NCI-H187 treated with DMSO at 0.1 percent for 48 hours (cell line): Measurements from ENCODE around the gene CSHL1.

ENCODE experiments used
- DNase-seq: peaks from one replicate; lab custom pipeline; 2025; lab: John Stamatoyannopoulos, UW

Gene CSHL1

GRCh38 chr17:63911041-63911635 is at the start of gene CSHL1:
TSS of gene CSHL1 (minus strand) at chr17:63911258. CDS start at chr17:63911196, 62 bp downstream.
- no peak for DNase-seq

- DNase-seq: no peak
Observed at GRCh38 chr17:63960430-63960829, 49.4 kb upstream of the CSHL1 start.

- no peak for DNase-seq
Observed at GRCh38 chr17:63960006-63960405, 48.9 kb upstream of the CSHL1 start.

GRCh38 chr17:63956296-63956920 is 45.4 kb upstream of the CSHL1 start:
- DNase-seq: no peak

GRCh38 chr17:63955791-63956190 is 44.7 kb upstream of the CSHL1 start:
- no peak for DNase-seq

- DNase-seq: no peak
Observed at GRCh38 chr17:63955232-63955631, 44.2 kb upstream of the CSHL1 start.

GRCh38 chr17:63954402-63955063 is 43.5 kb upstream of the CSHL1 start:
- DNase-seq: no peak

GRCh38 chr17:63950940-63951907 is 40.2 kb upstream of the CSHL1 start:
- no peak for DNase-seq

GRCh38 chr17:63949576-63950250 is 38.7 kb upstream of the CSHL1 start:
- no peak for DNase-seq

- DNase-seq: no peak
Observed at GRCh38 chr17:63948521-63948920, 37.5 kb upstream of the CSHL1 start.

- no peak for DNase-seq
Observed at GRCh38 chr17:63947711-63948330, 36.8 kb upstream of the CSHL1 start.

GRCh38 chr17:63946440-63947363 is 35.6 kb upstream of the CSHL1 start:
- DNase-seq: no peak

GRCh38 chr17:63945784-63946439 is 34.9 kb upstream of the CSHL1 start:
- no peak for DNase-seq

- no peak for DNase-seq
Observed at GRCh38 chr17:63944736-63945499, 33.9 kb upstream of the CSHL1 start.

- DNase-seq: no peak
Observed at GRCh38 chr17:63943745-63944144, 32.7 kb upstream of the CSHL1 start.

GRCh38 chr17:63942309-63942985 is 31.4 kb upstream of the CSHL1 start:
- DNase-seq: no peak

- no peak for DNase-seq
Observed at GRCh38 chr17:63941751-63942150, 30.7 kb upstream of the CSHL1 start.

- DNase-seq: no peak
Observed at GRCh38 chr17:63941162-63941561, 30.1 kb upstream of the CSHL1 start.
